GM19025 (cell line): ENCODE results near the gene AHNAK2.
"Not testable (repeated sequence)": the region's sequence is repeated elsewhere in the genome, so short reads cannot be mapped to it uniquely, and the experiment has no call there.

Source experiments
- ATAC-seq: cut with Tn5 transposase; IDR thresholded peaks from one replicate; pipeline ENCODE4 v1.9.1; 2021; ENCODE audit warnings: mild to moderate bottlenecking, low read depth, moderate library complexity; ENCODE audit not compliant: unreplicated experiment

The AHNAK2 gene

DNA sequence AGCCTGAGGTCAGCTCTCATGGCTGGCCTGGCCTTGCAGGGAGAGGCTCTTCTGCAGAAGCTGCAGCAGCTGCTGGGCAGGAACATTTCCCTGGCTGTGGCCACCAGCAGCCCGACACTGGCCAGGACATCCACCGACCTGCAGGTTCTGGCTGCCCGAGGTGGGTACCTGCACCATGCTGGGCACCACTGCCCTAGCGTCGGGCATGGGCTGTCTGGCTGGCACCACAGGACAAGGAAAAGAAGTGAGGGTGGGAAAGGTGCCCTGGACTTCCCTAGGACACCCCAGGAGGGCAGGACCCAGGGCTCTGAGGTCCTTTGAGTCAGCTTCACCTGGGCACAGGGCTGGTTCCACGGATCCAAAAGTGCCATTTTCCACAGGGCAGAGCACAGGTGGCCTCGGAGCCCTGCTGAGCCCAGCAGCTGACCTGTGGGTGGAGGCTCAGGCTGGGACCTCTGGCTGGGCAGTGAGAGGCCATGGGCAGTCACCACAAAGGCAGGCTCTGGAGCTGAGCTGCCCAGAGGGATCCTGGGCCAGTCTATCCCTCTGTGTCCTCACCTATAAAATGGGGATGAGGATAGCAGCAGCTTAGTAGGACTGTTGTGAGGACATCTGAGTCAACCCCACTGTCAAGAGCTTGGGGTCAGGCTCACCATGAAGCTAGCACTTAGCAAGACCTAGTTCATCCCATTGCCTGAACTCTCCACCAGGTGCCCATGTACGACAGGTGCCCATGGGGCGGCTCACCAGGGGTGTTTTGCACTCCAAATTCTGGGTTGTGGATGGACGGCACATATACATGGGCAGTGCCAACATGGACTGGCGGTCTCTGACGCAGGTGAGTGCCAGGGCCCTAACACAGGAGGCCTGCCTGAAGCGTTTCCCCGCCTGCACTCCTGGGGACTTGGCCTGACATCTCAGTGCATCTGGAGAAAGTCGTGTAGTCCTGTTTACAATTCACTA, 48.6 kb downstream of the AHNAK2 start:
- no peak for ATAC-seq

GRCh38 chr14:104928391-104929133, 49.6 kb downstream of the AHNAK2 start:
- ATAC-seq: no peak

DNA sequence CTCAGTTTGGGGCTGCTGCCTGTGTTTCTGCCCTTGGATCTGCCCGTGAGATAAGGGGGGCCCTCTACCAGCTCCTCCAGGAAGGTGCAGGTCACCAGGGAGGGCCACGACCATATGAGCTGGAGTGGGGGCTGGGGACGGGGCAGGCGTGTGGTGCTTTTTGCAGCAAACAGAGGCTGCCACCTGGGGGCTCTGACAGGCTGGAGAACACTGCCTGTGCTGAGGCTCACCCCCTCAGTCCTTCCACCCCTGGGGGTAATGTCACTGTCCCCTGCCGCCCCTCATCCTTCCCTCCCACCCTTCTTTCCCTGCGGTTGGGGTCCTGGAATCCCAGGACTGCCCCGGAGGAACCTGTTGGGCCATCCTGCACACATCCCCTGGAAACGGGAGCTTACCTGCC, 50.3 kb downstream of the AHNAK2 start:
- ATAC-seq: no peak

GRCh38 chr14:104927432-104927816, 50.8 kb downstream of the AHNAK2 start:
- no peak for ATAC-seq

GRCh38 chr14:104926619-104927431, 51.3 kb downstream of the AHNAK2 start:
- peak; percentile 72 for ATAC-seq

DNA sequence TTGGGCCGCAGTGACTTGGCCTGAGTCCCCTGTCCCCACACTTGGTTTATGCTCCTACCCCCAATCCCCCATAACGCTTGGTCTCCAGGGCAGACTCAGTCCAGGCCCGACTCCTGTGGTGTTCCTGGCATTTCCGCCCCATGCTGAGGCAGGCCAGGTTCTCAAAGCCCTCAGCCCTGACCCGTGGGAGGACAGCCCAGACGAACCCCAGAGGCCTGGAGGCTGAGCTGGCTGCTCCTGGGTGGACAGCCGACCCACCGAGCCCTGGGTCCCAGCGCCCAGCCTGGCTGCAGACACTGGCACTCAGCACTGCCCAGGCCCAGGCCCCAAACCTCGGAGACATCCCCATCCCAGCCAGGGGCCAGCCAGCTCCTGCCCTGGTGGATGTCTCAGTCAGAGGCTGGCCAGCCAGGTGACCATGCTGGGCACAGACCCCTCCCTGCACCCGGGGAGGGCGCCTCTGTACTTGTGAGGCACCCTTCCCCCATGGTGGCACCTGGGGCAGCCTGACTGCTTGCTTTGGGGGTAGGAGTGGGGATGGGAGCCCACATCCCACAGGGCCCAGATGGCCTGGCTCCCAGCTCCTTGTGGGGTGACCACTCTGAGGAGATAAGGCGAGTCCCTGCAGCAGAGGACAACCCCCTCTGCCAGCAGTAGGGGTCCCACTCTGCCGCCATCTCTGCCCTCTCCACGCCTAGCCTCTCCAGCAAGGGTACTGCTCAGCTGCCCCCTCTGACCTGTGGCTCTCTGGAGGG, 52.1 kb downstream of the AHNAK2 start:
- ATAC-seq: no peak

- no peak for ATAC-seq
These were observed 52.8 kb downstream of the AHNAK2 start for GRCh38 chr14:104925214-104925854.

DNA sequence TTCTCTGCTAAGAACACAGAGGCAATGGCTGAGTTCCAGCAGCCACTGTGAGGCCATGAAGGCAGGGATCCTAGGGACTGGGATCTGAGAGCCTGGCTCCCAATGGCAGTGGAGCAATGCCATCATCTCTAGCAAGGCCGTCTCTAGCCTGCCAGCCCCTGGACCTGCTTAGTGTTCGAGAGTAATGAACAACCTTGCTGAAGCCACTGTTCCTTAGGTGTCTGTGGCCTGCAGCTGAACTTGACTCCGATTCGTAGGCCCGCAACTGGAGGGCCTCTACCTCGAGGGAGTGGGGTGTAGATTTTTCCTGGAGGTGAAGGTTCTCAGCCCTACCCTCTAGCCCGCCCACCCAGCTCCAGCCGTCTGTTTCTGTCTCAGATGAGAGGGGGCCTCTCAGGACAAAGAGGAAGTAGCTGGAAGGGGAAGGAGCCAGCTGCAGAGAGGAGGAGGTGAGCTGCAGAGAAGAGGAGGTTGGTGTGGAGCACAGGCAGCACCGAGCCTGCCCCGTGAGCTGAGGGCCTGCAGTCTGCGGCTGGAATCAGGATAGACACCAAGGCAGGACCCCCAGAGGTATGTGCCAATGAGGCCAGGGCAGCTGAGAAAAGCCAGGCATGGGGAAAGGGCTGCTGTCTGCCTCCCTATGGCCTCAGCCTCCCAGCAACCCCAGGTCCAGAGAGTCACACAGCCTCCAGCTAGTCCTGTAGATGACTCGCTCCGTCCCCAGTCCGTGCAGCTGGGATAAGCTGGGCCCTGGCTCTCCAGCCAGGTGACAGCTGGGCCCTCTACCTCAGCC, 53.6 kb downstream of the AHNAK2 start, which contains the start of gene PLD4:
TSS of gene PLD4 (plus strand) at position 459 of the 793 bp plus-strand sequence. CDS start 2,262 bp downstream, outside the sequence.
- no peak for ATAC-seq

- no peak for ATAC-seq
These were observed 54.3 kb downstream of the AHNAK2 start for GRCh38 chr14:104923640-104924420.

DNA sequence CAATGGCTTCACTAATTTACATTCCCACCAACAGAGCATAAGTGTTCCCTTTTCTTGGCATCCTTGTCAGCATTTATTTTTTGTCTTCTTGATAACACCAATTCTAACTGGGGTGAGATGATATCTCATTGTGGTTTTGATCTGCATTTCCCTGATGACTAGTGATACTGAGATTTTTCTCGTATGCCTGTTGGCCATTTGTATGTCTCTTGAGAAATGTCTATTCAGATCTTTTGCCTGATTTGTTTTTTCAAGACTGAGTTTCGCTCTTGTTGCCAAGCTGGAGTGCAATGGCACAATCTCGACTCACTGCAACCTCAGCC, 58.2 kb downstream of the AHNAK2 start:
- ATAC-seq: no peak

DNA sequence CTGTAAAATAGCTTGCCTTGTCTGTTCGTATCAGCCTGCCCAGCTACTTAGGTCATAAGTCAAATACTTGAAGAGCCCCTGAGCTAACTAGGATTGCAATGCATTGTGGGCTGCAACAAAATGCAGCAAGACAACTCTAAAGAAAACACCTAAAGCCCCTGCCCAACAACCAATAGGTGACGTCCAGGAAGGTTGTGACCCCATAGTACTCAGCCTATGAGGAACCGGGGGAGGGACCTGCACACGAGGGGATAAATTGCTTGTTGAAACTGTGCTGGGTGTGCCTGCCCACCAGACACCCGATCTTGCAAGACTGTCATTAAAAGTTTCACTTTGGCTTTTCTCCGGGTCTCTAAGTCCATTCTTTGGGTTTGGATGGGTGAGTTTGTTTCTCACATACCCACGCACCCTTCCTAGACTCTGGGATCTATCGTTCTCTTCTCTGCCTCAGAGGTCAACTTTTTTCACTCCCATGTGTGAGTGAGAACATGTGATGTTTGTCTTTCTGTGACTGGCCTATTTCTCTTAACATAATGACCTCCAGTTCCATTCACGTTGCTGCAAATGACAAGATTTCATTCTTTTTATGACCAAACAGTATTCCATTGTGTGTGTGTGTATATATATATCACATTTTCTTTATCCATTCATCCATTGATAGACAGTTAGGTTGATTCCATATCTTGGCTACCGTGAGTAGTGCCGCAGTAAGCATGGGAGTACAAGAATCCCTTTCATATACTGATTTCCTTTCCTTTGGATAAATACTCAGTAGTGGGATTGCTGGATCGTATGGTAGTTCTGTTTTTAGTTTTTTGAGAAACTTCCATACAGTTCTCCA, 58.8 kb downstream of the AHNAK2 start:
- ATAC-seq: not testable (repeated sequence)

DNA sequence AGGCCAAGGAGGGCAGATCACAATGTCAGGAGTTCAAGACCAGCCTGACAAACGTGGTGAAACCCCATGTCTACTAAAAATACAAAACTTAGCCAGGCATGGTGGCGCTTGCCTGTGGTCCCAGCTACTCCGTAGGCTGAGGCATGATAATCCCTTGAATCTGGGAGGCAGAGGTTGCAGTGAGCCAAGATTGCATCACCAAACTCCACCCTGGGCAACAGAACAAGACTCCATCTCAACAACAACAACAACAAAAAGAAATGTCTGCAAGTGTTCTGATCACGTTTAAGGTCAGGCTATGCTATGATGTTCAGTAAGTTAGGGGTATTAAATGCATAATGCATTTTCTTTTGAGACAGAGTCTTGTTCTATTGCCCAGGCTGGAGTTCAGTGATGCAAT, 60.2 kb downstream of the AHNAK2 start:
- ATAC-seq: no peak

DNA sequence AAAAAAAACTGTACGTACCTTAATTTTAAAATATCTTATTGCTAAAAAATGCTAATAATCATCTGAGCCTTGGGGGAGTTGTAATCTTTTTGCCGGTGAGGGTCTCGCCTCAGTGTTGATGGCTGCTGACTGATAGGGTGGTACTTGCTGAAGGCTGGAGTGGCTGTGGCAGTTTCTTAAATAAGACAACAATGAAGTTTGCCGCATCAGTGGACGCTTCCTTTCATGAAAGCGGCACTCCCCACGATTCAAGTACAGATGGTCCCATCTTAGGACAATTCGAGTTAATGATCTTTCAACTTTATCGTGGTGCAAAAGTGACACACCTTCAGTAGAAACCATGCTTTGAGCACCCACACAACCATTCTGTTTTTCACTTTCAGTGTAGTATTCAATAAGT, 61.1 kb downstream of the AHNAK2 start:
- ATAC-seq: no peak

DNA sequence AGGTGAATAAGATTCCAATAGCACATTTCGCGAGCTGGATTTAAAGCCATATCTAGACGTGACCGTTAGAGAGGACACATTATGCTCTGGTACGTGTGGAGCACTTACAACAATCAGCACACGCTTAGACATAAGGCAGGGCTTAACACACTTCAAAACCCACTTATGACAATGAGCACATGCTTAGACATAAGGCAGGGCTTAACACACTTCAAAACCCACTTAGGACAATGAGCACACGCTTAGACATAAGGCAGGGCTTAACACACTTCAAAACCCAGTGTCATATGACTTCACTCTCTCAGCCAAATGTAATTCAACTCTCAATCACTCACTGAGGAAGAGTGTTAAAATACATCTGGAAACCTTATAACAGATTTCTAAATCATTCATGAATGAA, 64.7 kb downstream of the AHNAK2 start:
- no peak for ATAC-seq

DNA sequence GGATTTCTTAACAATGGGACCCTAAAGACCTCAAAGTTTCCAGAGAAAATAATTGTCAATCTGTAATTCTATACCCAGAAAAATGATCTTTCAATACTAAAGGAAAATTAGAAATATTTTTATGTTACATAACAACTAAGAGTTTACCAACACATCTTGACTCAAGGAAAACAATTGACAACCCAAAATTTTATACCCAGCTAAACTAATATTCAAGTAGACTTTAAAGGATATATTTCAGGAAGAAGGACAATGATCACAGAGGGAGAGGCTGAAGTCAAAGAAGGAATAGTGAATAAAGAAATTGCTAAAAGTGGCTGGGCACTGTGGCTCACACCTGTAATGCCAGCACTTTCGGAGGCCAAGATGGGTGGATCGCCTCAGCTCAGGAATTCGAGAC, 66.1 kb downstream of the AHNAK2 start:
- no peak for ATAC-seq

DNA sequence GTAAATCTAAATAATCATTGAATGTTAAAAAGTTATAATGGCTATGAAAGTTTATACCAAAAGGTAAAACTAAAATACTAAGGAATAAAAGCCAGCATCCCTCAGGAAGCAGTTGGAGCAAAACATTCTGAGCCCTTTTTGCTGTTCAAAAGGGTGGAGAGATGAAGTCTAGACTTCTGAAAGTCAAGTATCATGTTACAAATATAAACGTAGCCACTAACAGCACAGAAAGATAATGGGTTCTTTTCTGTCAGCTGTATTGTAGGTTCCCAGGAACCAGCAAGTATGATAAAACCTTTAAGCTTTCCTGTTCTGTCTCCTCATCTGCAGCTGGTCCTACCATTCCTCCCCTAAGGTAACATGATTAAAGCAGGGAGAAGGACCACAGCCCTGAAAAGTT, 69.9 kb downstream of the AHNAK2 start:
- ATAC-seq: no peak

- not testable (repeated sequence) for ATAC-seq
These were observed 72.6 kb downstream of the AHNAK2 start for GRCh38 chr14:104905579-104905933.
